ENCODE measurements around the gene ZIC4.

The ZIC4 gene

DNA sequence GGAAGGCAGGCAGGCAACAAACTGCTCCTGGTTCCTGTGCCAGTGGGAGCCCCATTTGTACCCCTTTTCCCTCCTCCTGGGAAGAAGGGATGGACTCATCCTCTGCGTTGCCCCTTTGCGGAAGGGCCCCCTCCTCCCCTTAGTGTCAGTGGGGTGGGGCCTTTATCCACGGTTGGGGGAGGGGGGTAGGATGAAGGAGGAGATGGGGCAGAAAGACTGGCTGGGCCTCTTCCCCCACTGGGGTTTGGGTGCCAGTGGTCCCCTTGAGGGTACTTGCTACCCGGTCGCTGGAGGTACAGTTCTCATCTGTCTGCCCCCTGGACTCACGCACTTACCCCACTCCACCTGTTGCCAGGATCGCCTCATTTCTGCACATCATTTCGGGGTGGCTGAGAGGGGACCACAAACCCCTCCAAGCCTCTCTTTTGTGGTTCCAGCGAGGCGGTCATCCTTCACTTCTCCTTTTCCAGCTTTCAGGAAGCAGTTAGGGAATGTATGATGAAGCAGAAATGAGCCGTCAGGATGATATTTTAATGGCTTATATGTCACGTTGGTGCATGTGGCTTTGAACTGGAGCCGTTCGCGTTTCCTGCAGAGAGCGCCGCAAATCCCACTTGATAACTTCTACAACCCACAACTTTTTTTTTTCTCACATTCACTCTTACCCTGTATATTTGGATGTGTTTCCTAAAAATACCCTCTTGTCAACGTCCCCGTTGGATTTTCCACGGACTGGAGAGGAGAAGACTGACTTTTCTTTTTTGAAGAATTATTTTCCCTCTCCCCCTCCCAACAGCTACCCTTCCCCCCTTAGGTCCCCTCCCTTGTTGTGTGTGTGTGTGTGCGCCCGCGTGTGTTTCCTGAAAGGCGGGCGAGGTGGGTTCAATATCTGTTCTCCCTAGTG is at the start of gene ZIC4:
Gene ZIC4, minus strand, starts transcription at position 516 of the 904 bp plus-strand sequence. CDS start 3,746 bp downstream, outside the sequence.
- DNase-seq: no peak

DNA sequence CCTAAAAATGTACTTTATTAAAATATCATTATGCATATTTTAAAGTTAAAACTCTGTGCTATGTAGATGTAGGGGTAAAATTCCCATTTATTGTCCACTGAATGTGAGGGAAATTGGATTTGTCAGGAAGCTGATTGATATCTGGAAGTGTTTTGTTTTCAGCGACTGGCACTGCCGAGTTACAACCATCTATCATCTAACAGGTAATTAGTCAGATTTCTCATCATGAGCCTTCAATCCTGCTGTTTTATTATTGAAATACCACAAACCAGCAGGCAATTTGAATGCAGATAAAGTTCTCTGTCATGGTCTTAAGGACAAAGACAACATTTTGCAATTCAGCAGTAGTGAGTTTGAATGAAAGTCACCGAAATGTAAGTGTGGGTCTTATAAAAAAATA is 43.3 kb upstream of the ZIC4 start:
- DNase-seq: no peak

DNA sequence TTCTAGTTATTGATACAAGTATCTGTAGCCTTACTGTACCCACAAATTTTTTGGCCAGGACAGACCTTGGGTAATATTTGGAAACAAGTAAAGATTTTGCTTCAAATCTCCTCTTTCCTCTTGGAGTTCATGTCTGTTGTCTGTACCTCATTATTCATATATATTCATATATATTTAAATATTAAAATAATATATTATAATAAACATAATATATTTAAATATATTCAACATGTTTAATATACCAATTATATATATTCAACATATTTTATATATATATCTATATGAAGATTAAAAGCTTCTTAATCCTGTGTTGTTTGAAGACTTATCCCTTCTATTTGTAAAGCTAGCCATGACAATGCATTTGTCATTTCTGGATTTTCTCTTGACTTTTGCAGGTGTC is 40.9 kb upstream of the ZIC4 start:
- DNase-seq: no peak

- no peak for DNase-seq
Measured at GRCh38 chr3:147431751-147432150, 25.4 kb upstream of the ZIC4 start.

- DNase-seq: no peak
Measured at GRCh38 chr3:147428754-147429153, 22.4 kb upstream of the ZIC4 start.

GRCh38 chr3:147428326-147428725 is 22.0 kb upstream of the ZIC4 start:
- DNase-seq: no peak

DNA sequence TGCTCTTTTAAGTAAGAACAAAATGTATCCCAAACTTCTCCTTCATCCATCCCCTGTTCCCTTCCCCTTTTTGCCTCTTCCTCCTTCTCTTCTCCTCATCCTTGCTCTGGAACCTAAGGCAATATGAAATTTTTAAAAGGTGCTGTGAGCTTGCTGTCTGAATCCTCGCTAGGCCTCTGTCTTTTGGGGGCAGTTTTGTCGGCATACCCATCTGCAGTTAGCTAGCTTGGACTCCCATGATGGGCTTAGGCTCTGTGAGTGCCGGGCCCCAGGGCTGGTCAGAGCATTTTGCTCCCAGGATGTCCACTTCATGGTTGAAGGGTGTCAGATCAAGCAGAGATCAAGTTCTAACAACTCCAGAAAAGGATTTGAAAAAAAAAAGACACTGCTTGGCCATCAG is 21.4 kb upstream of the ZIC4 start:
- DNase-seq: no peak

DNA sequence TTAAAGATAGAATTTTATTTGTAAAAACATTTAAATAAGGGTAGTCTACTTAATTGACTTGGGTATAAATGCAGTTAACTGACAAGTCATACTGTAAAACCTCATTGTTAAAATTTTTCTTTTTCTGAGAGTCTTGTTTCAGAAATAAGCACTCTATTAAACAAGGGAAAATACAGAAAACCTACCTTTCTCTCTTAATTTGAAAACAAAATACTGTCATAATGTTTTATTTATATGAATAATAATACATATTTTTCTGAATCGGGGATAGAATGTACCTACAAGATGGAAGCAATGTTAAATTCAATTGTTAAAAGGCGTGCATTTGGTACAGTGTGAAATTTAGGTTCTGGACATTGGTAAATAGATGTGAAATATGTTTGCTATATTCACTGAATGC is 20.6 kb upstream of the ZIC4 start:
- no peak for DNase-seq

GRCh38 chr3:147425388-147425850 is 19.1 kb upstream of the ZIC4 start:
- DNase-seq: no peak

DNA sequence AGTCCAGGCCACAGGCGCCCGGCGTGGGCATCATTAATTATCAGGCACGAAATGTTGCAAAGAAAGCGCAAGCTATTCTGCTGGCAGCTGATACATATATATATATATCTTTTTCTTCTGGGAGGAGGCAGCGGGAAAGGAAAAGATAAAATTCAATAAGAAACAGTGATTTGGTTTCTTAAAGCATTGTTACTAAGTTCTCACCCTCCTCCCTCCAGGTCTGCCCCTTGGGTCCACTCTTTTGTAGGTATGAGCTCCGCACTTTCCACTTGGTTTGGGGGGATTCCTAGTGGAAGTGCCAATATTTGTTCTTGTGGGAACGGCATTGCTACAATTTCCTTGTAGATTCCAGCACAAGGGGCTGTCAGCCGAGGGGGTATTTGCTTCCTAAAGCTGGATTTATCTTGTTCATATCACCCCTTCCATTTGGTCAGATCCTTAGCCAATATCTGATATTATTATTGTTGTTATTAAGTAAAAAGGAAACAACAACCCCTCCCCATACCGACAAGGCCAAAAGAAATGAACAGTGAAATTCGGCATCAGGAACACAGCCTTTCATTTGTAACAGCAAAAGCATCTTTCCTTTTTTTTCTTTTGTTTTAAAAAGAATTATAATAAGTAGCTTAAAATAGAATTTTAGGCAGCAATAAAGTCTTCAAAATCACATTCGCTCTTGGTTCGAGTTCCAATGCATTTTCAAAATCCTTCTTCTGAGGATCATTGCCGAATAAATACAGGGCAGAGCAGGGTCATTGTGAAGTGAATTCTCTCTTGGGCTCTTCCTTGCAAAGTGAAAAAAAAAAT is 18.4 kb upstream of the ZIC4 start:
- DNase-seq: no peak

DNA sequence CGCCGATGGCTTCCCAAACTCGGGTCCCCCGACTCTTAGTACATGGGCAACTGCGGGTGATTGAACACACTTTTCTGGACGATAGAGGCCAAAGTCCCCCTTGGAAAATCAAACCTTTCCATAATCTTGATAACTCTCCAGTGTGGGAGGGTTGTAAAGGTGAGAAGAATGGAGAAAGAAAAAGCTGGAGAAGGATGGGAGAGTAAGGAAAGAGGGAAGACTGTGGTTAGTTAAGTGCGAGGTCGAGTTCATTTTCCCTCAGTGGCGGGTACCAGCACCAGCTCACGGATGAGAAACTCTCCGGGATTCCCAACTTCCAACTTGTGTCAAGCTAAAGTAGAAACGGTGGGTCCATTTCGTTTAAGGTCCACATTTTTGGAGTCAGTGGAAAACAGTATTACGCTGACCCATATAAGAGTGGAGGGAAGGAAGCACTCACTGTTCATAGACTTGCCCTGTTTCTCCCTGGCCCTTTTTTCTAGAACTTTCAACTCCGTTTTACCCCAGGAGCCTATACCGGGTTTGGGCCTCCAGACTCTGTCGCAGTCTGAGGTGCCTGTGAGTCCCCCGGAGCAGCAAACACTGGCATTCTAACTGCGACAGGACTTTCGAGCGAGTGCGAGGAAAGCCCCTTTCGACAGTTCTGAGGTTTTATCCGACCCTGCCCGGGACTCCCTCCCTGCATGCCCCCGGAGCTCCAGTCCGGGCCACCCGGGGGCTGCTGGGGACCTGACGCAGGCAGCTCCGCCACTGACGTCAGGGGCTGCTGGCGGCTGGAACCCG is 17.6 kb upstream of the ZIC4 start:
- no peak for DNase-seq

- DNase-seq: no peak
Measured at GRCh38 chr3:147423537-147423797, 17.1 kb upstream of the ZIC4 start.

DNA sequence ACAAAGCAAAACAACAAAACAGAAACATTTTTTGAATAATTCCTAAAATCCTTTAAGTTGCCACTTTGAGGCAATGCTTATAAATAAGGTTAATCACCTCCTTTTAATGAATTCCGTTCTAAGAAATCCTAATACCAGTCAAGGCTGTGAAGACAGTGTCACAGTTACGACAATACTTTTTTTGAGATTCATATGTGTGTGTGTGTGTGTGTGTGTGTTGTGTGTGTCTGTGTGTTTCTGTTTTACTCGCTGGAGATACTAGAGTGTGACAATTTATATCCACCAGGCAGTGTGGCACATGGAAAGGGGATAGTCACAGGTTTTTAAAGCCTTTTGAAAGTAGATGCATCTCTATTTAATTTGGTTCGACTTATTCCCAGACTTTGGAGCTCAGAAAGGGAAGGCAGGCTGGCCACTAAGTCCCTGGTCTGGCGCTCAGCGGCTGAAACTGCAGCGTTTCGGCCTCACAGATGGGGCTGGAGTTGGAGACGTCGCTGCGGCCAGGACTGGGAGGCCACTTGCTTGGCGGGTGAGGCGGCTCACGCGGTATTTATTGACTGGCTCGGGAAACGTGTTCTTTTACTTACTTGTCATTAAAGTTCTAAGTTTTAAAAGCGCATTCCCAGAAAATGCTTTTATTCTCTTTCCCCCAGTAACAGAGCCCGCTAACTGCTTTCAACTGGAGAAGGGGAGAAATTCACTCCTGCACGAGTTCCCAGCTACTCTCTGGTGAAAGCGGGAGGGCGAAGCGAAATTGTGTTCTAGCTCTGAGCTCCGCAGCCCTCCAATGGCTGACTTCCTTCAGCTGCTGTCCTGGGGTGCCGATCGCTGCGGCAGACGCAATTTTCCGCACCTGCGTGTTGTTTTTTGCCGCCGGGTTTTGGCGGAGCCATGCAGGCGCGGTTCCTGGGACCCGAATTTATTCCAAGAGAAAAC is 16.5 kb upstream of the ZIC4 start:
- DNase-seq: no peak

DNA sequence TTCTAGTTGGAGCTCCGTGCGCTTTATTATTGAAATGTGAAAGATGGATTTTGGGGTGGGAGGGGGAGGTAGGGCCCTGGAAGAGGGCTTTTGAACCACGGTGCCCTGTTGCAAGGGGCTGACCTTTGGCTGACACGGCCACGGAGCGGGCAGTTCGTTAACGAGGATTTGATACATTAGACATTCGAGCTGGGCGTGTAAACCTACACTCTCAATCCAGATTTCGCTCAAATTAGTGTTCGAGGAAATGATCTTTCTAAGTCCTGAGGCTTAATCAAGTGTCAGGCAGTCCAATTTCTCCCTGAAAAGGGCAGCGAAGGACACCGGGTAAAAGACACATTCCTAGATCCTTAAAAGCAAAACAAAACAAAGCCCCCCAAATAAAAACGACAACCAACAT is 15.9 kb upstream of the ZIC4 start:
- DNase-seq: no peak

DNA sequence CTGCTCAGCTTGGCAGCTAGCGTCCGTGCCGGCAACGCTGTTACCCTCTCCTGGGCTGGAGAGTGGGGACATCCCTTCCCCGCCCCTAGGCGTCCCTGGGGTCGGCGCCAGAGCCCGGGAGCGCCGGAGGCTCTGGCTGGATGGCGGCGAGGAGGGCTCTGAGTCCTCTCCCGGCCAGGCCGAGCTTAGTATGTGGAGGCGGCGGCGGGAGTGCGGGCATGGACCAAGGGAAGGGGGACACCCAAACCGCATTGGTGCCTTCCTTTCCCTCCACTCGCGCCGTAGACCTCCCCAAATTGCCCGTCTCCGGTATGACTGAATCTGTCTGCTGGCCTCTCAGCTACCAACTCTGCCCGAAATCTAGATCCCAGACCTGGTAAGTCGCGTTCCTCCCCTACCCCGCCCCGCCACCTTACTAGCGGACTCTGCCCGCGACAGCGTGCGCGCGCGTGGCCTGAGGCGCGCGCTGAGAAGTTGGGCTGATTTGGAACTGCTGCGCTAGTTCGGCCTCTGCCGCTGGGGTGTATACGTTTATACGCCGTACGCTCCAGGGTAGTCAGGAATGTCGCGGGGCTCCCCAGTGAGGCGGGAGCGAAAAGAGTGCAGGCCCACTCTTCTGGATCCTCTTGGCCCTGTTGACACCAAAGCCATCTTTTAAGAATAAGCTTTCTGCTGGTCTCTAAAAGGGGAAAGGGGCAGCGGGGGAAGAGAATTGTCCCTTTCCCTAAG is 15.0 kb upstream of the ZIC4 start:
- DNase-seq: no peak

GRCh38 chr3:147420353-147421183 is 14.2 kb upstream of the ZIC4 start:
- no peak for DNase-seq

- DNase-seq: no peak
Measured at GRCh38 chr3:147419781-147420224, 13.5 kb upstream of the ZIC4 start.

- DNase-seq: no peak
Measured at GRCh38 chr3:147418808-147419701, 12.7 kb upstream of the ZIC4 start.

DNA sequence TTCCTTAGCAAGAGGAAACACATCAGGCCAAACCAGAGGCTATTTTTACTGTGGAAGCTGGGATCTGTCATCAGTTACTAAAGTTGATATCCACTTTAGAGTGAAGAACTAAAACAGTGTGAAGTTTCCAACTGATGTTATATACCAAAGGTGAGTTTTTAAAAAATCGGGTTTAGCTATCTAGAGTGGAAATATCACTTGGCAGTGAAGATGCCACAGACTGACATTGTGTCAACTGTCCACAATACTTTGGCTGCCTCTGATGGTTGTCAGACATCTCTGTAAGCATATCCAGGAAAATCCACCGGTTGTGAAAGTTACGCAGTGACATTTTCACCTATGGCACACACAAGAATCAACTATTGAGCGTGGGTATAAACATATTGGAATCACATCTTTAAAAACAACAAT is 12.0 kb upstream of the ZIC4 start:
- DNase-seq: no peak
